GM12872 (cell line): ENCODE data around the gene RNF128.

Experiments
- CTCF ChIP-seq: IDR thresholded peaks from 3 replicates; pipeline ENCODE4 v1.5.1; 2011; ENCODE audit warnings: low read depth, mild to moderate bottlenecking, low read length, moderate library complexity; ENCODE audit not compliant: insufficient read depth

RNF128 gene

GRCh38 chrX:106726485-106727437 lies at the start of gene RNF128:
Gene RNF128, plus strand, starts transcription at chrX:106726701. Its CDS starts 213 bp downstream, at chrX:106726914.
- no peak for TF ChIP-seq CTCF

GRCh38 chrX:106680716-106681115 lies 45.8 kb upstream of the RNF128 start:
- no peak for TF ChIP-seq CTCF

GRCh38 chrX:106684207-106684606 lies 42.3 kb upstream of the RNF128 start:
- TF ChIP-seq CTCF: no peak

GRCh38 chrX:106692425-106693065 lies 34.0 kb upstream of the RNF128 start:
- TF ChIP-seq CTCF: no peak

GRCh38 chrX:106696502-106696901 lies 30.0 kb upstream of the RNF128 start:
- no peak for TF ChIP-seq CTCF

- no peak for TF ChIP-seq CTCF
These were observed 27.8 kb upstream of the RNF128 start for GRCh38 chrX:106698693-106699092.

- TF ChIP-seq CTCF: no peak
These were observed 23.9 kb upstream of the RNF128 start for GRCh38 chrX:106702636-106703035.
